Stimulated activated CD4-positive, alpha-beta T cell treated with anti-CD3 and anti-CD28 coated beads, Interleukin-4, amount 100 ng/mL, for 1 hour (primary cell): ENCODE data around the gene TUBGCP6.
"Not testable (repeated sequence)": the region's sequence is repeated elsewhere in the genome, so short reads cannot be mapped to it uniquely, and the experiment has no call there.

Experiments used
- DNase-seq: peaks from one replicate; pipeline ENCODE4 v3.0.0-alpha.2; 2020

TUBGCP6 gene

DNA sequence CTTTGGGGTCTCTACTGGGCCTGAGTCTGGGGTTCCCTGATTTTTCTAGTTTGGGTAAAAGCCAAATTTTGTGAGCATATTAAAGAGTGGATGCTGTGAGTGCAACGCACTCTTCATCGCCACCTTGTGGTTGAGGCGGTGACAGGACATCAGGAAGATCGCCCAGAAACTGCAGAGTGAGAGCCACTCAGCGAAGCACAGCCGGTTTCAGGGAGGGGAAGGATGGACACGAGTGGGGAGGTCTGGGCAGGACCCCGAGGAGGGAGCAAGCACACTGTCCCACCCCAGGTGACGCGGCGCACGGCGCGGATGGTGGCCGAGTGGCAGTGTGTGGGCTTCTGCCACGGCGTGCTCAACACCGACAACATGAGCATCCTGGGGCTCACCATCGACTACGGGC, 34.9 kb downstream of the TUBGCP6 start:
- DNase-seq, result peak; percentile 70

DNA sequence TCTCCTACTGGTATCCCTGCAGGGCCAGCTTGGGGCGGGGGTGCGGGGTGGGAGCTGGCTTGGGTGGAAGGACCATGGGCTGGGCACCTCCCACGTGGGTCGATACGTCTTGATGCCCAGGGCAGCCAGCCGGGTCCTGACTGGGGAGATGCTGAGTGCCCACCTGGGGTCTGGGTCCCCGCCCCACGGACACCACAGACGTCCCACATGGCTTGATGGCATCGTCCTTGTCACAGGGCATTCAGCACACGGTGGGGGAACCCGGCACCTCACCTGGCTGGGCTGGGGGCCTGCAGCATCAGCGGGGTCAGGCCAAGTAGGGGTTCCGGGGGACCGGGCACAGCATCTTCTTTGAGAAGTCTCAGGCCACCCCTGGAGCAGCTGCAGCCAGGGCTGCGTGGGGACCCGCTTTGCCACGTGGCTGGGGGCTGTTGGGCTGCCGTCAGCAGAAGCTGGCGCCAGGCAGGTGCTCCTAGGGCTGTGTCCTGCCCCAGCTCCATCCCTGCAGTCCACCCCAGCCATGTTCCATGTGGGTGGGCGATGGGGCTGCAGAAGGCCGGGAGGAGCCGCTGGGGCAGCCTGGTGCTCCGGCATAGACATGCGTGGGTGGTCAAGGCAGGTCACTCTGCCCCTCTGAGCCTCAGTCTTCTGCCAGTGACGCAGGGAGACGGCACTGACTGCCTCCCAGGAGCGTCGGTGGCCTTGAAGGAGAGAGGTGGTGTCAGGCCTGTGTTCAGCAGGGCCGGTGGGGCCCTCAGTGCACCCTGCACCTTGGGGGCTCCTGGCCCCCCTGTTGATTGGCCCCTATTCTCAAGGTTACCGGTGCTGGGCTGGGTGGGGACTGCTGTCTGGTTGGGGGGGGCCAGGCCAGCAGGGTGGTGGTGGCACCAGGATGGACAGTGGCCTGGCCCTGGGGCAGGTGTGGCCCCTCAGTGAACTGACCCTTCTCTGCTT, 35.6 kb downstream of the TUBGCP6 start:
- no peak for DNase-seq

DNA sequence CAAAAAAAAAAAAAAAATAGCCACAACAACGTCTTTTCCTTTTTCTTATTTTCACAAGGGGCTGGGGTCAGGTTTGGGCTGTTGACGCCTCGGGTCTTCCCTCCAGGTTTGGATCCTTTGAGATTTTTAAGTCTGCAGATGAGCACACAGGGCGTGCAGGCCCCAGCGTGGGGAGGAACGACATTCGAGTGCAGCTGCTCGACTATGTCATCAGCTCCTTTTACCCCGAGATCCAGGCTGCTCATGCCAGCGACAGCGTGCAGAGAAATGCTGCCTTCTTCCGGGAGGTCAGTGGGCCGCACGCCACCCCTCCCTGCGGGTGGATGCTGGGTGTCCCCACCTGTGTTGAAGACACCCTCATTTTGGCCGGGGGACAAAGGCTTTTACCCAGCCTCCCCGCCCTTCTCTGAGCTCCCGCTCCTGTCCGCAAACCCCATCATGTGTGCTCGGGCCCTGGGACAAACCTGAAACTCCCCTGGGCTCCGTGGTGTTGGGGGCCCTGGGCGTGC, 36.3 kb downstream of the TUBGCP6 start:
- DNase-seq, result no peak

DNA sequence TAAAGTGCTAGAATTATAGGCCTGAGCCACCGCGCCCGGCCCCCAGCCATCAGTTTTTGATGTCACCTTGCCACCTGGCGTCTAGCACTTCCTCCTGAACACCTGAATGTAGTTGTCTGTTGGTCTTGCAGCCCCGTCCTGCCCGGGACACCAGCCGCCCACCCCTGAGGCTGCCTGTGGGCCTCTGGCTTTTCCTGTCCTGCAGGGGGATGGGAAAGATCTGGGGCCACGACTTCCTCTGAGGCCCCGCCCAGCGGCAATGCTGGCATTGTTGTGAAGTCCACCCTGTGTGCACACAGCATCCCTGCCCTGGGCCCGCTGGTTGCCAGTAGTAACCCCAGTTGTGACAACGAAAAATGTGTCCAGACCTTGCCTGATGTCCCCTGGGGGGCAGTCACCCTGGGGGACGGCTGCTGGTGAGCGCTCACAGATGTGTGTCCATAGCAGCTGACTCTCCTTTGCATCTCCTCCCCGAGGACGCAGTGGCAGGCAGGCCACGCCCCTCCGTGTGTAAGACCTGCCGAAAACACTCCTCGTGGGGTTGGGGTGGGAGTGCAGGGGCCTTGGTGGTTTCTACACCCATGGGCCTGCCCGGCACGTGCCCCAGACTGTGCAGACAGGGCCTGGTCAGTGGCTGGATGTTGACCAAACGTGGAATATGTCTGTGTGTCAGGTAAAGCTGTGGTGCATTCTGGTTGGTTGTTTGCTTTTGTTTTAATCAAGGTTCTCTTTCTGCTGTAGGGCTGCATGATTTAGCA, 37.3 kb downstream of the TUBGCP6 start:
- DNase-seq, result no peak

DNA sequence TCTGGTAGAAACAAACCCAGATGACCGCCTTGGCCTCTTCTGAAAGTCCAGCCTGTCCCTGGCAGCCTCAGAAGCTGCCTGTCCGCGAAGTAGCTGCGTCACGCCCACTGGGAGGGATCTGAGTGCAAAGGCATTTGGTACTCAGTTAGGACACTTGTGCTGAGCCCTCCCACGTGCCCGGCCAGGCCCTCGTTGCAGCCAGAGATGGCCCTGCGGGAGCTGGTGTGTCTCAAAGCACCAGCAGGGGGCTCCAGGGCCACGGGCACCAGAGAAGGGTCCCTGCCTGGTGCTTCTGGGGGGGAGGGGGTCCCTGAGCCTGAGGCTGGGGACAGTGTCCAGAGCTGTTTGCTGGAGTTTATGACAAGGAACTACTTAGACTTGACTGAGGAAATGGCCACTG, 38.2 kb downstream of the TUBGCP6 start:
- peak; percentile 26 for DNase-seq

DNA sequence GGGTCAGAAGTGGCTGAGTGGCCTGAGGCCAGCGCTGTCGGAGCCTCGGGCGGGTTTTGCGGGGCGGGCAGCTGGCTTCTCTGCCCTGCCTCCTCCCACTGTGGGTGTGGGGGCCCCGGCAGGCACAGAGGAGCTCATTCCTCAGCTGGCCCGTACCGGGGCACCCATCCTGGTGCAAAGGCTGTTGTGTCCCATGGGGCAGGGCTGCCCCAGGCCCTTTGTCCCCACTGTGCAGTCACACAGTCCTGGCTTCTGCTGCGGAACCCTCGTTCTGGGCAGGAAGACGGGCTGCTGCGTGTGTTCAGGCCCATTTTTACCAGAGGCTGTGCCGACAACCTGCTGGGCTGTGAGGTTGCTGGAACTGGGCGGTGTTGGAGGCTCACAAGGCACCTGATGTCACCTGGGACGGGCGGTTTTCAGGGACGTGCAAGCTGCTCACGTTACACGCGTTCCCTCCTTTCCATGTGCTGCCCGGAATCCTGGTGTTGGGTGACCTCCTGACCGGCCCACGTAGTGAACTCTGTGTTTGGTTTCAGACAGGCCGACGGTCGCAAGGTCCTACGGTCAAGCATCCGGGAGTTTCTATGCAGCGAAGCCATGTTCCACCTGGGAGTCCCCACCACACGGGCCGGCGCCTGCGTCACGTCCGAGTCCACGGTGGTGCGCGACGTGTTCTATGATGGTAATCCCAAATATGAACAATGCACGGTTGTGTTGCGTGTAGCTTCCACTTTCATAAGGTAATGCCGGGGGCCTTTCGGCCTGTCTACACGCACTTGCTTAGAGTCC, 38.8 kb downstream of the TUBGCP6 start:
- DNase-seq, result no peak

DNA sequence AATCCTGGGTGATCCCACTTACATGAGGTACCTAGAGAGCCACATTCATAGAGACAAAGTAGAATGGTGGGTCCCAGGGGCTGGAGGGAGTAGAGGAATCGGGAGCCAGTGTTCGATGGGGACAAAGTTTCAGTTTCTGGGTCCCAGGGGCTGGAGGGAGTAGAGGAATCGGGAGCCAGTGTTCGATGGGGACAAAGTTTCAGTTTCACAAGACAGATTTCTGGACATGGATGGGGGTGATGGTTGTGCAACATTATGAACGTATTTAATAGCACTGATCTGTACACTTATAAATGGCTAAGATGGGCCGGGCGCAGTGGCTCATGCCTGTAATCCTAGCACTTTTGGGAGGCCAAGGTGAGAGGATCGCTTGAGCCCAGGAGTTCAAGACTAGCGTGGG, 39.8 kb downstream of the TUBGCP6 start:
- not testable (repeated sequence) for DNase-seq

DNA sequence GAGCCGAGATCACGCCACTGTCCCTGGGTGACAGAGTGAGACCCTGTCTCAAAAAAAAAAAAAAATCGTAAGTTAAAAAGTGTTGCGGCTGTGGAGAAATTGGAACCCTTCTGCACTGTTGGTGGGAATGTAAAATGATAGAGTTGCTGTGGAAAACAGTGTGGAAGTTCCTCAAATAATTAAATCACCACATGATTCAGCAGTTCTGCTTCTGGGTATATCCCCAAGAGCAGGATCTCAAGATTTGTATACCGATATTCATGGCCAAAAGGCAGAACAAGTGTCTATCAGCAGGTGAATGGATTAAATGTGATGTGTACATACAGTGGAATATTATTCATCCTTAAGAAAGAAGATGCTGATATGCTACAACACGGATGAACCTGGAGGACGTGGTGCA, 40.3 kb downstream of the TUBGCP6 start:
- DNase-seq, result no peak

DNA sequence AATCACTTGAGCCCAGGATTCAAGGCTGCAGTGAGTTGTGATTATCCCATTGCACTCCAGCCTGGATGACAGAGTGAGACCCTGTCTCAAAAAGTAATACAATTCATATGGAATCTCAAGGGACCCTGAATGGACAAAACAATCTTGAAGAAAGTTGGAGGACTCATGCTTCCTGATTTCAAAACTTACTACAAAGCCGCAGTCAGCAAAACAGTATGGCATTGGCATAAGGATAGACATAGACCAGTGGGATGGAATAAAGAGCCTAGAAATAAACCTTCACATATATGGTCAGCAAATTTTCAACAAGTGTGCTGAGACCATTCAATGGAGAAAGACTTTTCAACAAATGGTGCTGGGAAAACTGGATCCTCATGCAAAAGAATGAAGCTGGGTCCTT, 41.5 kb downstream of the TUBGCP6 start:
- no peak for DNase-seq

DNA sequence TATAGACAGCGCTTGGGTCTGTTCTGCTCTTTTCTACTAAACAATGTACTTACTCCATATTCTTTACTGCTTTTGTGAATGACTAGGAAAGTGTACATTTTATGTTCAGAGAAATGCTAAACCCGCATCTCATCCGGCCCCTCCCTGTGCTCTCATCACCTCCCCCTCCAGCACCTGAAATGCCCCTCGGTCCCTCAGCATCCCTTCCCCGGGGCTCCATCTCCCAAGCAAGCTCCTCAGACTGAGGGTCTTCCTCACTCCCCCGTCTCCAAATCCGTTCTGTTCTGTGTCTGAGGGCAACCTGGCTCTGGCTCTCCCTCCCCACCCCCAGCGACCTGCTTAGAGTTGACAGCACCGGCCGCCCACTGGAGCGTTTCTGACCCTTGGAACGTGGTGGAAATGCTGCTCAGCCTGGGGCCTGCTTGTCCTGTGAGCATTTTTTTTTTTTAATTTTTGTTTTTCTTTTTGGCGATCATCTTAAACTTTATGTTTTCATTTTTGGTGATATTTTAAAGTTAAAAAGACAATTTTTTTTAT, 42.6 kb downstream of the TUBGCP6 start:
- DNase-seq, result no peak

DNA sequence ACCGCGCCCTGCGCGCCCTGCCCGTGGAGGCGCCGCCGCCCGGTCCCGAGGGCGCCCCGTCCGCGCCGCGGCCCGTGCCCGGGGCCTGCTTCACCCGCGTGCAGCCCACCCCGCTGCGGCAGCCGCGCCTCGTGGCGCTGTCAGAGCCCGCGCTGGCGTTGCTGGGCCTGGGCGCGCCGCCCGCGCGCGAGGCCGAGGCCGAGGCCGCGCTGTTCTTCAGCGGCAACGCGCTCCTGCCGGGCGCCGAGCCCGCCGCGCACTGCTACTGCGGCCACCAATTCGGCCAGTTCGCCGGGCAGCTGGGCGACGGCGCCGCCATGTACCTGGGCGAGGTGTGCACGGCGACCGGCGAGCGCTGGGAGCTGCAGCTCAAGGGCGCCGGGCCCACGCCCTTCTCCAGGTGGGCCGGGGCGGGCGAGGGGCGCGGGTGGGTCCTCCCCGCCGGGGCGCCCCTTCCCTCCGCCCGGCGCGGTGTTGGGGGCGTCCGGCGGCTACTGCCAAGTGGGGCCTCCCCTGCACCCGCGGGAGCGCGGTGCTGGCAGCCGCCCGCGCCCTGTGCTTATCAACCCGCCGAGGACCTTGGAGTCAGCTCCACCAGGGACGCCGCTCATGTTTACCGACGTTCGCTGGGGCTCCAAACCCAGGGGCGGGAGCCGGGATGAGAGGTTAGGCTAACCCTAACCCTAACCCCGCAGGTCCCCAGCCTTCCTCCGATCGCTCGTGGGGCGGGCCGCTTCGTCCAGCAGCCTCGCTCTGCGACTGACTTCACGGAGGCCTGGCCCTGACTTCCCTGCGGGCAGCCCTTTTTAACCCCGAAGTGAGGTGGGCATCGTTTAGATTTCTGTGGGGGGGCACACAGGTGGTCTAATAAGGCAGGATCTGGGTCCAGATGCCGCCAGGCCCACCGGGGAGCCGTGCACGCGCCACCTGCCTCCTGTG, 43.4 kb downstream of the TUBGCP6 start:
- no peak for DNase-seq

DNA sequence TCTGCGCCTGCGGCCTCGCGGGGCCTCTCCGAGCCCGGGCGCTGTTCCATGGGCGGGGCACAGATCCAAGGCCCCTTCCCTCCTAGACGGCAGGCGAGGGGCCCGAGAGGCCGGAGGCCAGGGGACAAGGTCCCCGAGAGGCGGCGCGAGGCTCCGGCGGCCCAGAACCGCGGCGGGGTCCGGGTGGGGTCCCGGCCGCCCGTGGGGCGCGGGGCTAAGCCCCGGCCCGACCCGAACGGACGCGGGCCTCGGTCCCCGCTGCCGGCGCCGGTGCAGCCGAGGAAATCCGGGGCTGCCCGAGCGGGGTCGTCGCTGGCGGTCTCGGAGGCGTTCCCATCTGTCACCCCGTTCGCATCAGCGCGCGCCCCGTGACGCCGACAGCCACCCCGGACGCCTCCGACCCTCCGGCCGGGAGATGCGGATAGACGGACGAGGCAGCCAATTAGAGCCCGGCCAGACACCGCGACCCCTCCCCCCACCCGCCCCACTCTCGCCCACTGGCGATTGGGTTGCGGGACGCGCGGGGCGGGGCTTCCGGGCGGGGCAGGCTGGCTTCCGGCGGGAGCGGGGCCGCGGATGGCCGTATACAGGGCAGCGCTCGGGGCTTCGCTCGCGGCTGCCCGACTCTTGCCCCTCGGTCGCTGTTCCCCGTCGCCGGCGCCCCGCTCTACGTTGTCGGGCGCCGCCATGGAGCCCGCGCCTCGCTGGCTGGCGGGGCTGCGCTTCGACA, 44.2 kb downstream of the TUBGCP6 start, which contains the start of gene SELENOO:
TSS of gene SELENOO (plus strand) at position 551 of the 730 bp plus-strand sequence. CDS start at position 577, 26 bp downstream.
- peak; percentile 92 for DNase-seq

DNA sequence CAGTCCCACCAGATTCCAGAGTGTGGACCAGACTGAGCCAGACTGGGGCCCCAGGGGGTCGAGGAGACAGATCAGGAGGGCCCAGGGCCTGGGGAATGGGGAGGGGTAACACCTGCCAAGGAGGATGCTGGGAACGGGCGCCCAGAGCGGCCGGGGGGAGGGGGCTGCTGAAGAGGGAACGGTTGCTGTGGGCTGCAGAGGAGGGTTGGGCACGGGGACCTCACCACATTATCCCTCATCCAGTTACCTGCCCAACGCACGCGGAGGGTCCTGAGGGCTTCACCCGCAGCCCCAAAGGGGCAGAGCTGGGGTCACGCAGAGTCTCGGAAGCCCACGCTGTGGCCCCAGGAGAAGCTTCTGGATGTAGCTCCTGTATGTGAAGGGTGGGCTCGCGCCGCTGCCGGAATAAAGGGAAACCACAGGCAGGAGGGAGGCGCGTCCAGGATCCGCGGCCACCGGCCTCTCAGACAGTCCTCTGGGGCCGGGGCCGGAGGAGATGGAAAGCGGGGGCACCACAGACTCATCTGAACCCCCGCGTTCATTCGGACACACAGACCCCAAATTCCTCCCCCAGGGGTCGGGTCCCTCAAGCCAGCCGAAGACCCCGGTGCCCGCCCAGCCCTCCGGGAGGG, 44.9 kb downstream of the TUBGCP6 start:
- peak; percentile 23 for DNase-seq

DNA sequence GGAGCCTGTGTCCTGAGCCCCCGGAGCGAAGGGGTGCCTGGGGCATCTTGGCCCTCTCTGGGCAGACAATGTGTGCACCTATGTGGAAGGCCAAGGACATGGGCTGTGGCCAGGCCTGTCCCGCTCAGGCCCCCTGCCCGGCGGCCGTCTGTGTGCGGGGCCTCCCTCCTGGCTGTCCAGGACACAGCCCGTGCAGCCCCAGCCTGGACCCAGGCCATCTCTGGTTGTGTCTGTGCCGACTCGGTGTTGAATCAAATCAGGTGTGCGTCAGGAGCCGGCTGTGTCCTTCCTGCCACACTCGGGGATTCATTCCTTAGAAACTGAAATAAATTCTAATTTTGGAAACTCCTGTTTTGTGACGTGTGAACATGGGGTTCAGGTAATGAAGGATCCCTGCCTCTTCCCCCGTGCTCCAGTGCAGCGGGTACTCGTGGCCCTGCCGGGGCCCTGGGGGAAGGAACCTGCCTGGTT, 45.5 kb downstream of the TUBGCP6 start:
- no peak for DNase-seq

DNA sequence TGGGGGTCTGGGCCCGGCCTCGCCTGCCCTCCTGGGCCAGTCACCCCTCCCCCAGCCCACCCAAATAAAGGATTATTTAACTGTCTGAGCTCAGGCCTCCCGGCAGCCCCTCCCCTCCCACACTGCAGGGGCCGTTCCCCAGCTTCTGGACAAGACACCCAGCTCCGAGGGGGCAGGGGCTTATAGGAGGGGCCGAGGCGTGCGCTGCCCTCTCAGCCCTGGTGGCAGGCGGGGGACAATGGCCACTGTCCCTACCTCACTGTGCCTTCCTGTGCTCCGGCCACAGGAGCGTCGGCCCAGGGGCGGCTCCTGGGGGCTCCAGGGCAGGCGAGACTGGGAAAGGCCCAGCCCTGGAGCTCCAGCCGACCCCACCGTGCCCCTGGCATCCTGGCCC, 46.2 kb downstream of the TUBGCP6 start:
- no peak for DNase-seq

DNA sequence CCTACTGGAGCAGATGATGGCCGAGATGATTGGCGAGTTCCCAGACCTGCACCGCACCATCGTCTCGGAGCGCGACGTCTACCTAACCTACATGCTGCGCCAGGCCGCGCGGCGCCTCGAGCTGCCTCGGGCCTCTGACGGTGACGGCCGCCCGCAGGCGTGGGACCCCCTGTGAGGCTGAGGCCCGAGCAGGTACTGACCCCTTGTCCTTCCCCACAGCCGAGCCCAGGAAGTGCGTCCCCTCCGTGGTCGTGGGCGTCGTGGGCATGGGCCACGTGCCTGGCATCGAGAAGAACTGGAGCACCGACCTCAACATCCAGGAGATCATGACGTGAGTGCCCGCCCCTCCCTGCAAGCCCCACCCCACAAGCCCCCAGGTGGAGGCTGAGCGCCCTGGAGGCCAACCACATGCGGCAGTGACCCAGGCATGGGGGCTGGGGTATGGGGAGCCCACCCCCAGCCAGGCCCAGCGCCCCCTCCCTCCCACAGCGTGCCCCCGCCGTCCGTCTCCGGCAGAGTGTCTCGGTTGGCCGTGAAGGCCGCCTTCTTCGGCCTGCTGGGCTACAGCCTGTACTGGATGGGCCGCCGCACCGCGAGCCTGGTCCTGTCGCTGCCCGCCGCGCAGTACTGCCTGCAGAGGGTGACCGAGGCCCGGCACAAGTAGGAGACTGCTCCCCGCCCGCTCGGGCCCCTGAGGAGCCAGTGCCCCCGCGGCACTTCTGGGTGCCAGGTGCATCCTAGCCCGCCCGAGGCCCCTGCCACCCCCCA, 46.8 kb downstream of the TUBGCP6 start:
- no peak for DNase-seq

DNA sequence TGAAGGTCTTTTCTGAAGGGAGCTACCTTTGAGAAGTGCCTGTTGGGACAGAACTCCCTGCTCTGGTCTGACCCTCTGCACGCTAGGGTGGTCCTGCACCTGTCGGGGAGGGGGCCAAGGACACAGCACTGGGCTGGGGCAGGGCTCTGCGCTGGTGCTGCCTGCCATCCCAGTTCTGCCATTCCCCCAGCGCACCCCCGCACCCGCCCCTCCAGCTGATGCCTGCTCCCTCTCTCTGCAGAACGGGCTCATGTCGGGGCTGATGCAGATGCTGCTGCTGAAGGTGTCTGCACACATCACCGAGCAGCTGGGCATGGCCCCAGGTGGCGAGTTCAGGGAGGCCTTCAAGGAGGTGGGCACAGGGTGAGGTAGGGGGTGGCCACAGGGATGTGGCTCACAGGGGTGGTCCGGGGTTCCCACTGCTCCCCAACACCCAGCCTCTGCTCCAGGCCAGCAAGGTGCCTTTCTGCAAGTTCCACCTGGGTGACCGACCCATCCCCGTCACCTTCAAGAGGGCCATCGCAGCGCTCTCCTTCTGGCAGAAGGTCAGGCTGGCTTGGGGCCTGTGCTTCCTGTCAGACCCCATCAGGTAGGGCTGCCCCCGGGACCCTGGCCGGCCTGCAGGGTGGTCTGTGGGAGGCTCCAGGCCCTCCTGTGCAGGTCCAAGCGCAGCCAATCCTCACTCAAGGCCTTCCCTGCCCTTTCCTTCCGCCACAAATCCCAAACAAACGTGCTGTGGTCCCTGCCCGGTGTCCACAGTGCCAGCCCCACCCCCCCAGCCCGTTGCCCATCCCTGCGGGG, 47.6 kb downstream of the TUBGCP6 start:
- no peak for DNase-seq

DNA sequence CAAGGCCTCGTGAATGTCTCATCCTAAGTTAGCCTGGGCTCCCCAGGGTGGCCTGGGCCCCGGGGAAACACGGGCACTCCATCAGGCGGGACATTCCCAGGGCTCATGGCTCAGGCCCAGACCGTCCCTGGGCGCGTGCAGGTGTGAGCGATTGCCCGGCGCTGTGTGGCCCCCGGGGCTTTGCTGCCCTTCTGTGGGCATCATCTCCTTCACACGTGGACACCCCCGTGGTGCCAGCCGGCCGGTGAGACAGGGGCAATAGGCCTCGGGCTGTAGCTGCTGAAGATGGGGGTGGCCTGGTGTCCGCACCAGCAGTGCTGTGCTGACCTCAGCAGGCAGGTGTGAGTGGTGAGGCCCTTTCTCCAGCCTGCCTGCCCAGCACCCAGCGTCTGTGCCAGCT, 48.6 kb downstream of the TUBGCP6 start:
- no peak for DNase-seq
